Peyer's patch (tissue), 4 donors: ENCODE results near the gene TXNDC12. TPM values are rescaled to one million over a fixed set of nuclear protein-coding genes. Genes with fewer than 3 reads are reported as not detected.
"Not testable (repeated sequence)": the region's sequence is repeated elsewhere in the genome, so short reads cannot be mapped to it uniquely, and the experiment has no call there.

Experiments used
- DNase-seq, 3 donors: peaks; one replicate each; pipeline ENCODE4 v3.0.0-alpha.2; 2017 to 2019
- H3K27ac ChIP-seq, 4 donors: fragments of 200-600 bp; sonication (generic); one replicate each; pipeline ENCODE4 v1.5.1; 2016 to 2019
- H3K27me3 ChIP-seq, 2 donors: fragments of 200-600 bp; sonication (generic); one replicate each; pipeline ENCODE4 v1.5.1; 2019
- H3K36me3 ChIP-seq, 3 donors: fragments of 200-600 bp; sonication (generic); one replicate each; pipeline ENCODE4 v1.5.1; 2016 to 2019
- H3K4me1 ChIP-seq, 4 donors: fragments of 200-600 bp; sonication (generic); one replicate each; pipeline ENCODE4 v1.5.1; 2016 to 2019
- H3K4me3 ChIP-seq, 4 donors: fragments of 200-600 bp; sonication (generic); 1 replicate in 3 of 4; 2 replicates in 1 of 4; pipeline ENCODE4 v1.5.1; 2016 to 2019; ENCODE audit warnings: mild to moderate bottlenecking in 1 of 4
- H3K9me3 ChIP-seq, 4 donors: fragments of 200-600 bp; sonication (generic); one replicate each; pipeline ENCODE4 v1.5.1; 2016 to 2019; ENCODE audit warnings: mild to moderate bottlenecking in 1 of 4
- CTCF ChIP-seq, 6 experiments: fragments of 450-650 bp in 4 of 6; fragments of 200-600 bp in 2 of 6; sonication (generic) in 1 of 6; IDR thresholded peaks; one replicate each; pipeline ENCODE4 v1.5.1; 2017 to 2019; ENCODE audit warnings: antibody characterized with exemption in 6 of 6, mild to moderate bottlenecking in 3 of 6, moderate library complexity in 1 of 6
- POLR2A ChIP-seq, 2 donors: fragments of 450-650 bp; IDR thresholded peaks; one replicate each; pipeline ENCODE4 v1.5.1; 2017; ENCODE audit warnings: antibody characterized with exemption in 2 of 2, mild to moderate bottlenecking in 2 of 2, moderate library complexity in 2 of 2
- total RNA-seq, 4 donors: library from RNA; depleted of rRNA; stranded (reverse); fragments of >200 nt; gene quantifications; one replicate each; pipeline ENCODE4 v1.1.0, GENCODE V29; 2016

Gene TXNDC12
- total RNA-seq, 4 donors from 2014 or later: 14.9 to 25.0 (median 23.9) TPM

DNA sequence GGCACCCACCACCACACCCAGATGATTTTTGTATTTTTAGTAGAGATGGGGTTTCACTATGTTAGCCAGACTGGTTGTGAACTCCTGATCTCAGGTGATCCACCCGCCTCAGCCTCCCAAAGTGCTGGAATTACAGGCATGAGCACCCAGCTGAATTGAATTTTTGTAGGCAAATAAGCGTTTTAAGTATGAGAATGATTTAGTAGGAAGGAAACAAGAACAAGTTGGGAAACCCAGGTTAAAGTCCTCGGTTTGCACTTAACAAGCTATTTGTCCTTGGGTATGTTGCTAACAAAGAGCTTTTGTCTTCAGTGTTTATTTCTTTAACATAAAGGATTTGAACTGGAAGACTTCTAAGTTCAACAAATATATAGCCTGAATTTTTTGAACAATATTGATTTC is 25.0 kb upstream of the TXNDC12 start:
- no peak for DNase-seq
- Histone ChIP-seq H3K4me3 (no peak overlapping the region), H3K9me3 (no peaks in the 10 kb centered on the region), H3K4me1 (no peaks in the 10 kb centered on the region), H3K27me3 (no peaks in the 10 kb centered on the region), H3K36me3 (peaks cover 0 to 36% (median 0%) of the 10 kb centered on the region in 3 donors), H3K27ac (peak overlapping the region in 1 of 4 donors; percentile 52)
- TF ChIP-seq POLR2A (IDR thresholded peaks at IDR 0.05): no peak
- TF ChIP-seq CTCF (IDR thresholded peaks at IDR 0.05): no peak

- H3K36me3 ChIP-seq: peaks cover 0 to 35% (median 0%) of the 10 kb centered on the region in 3 donors
- not testable (repeated sequence) for H3K4me1 ChIP-seq, H3K27me3 ChIP-seq, H3K4me3 ChIP-seq, DNase-seq, H3K9me3 ChIP-seq, H3K27ac ChIP-seq
These were observed 22.3 kb upstream of the TXNDC12 start for GRCh38 chr1:52077277-52077676.

DNA sequence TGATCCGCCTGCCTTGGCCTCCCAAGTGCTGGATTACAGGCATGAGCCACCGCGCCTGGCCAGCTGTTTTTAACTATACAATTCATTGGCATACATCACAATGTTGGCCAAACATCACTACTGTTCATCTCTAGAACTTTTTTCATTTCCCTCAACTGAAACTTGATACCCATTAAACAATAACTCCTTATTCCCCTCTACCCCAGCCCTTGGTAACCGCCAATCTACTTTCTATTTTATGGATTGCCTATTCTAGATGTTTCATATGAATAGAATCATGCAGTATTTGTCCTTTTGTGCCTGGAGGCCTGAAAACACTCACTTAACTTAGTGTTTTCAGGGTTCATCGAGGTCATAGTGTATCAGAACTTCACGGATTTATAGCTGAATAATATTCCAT is 17.3 kb upstream of the TXNDC12 start:
- Histone ChIP-seq H3K27ac (no peak overlapping the region), H3K4me3 (no peak overlapping the region), H3K9me3 (no peaks in the 10 kb centered on the region), H3K27me3 (no peaks in the 10 kb centered on the region), H3K36me3 (peaks cover 0 to 34% (median 0%) of the 10 kb centered on the region in 3 donors), H3K4me1 (peaks cover 0 to 11% (median 0%) of the 10 kb centered on the region in 4 donors)
- no peak for DNase-seq
- TF ChIP-seq POLR2A (IDR thresholded peaks at IDR 0.05): no peak

DNA sequence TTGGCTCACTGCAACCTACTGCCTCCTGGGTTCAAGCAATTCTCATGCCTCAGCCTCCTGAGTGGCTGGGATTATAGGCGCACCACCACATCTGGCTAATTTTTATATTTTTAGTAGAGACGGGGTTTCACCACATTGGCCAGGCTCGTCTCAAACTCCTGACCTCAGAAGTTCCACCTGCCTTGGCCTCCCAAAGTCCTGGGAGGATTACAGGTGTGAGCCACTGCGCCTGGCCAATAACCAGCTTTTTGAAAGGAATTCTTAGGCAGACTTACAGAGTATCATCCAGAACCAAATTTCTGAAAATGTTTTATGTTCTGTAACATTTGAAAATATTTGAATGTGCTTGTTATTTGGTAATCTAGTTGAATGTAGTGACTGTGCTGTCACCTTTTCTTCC is 15.7 kb upstream of the TXNDC12 start:
- peaks cover 0 to 11% (median 0%) of the 10 kb centered on the region in 4 donors for H3K4me1 ChIP-seq
- no peak for DNase-seq
- peaks cover 0 to 38% (median 0%) of the 10 kb centered on the region in 3 donors for H3K36me3 ChIP-seq
- peak overlapping the region in 1 of 4 donors; percentile 7 for H3K27ac ChIP-seq
- TF ChIP-seq POLR2A (IDR thresholded peaks at IDR 0.05) (no peak), CTCF (IDR thresholded peaks at IDR 0.05) (no peak)
- no peaks in the 10 kb centered on the region for H3K27me3 ChIP-seq
- no peak overlapping the region for H3K4me3 ChIP-seq
- H3K9me3 ChIP-seq: no peaks in the 10 kb centered on the region

- no peak for DNase-seq
- no peaks in the 10 kb centered on the region for H3K27me3 ChIP-seq
- TF ChIP-seq CTCF (IDR thresholded peaks at IDR 0.05) (no peak), POLR2A (IDR thresholded peaks at IDR 0.05) (no peak)
- peaks cover 0 to 7% (median 1%) of the 10 kb centered on the region in 4 donors for H3K4me1 ChIP-seq
- H3K27ac ChIP-seq: no peak overlapping the region
- H3K36me3 ChIP-seq: peaks cover 0 to 70% (median 0%) of the 10 kb centered on the region in 3 donors
- no peaks in the 10 kb centered on the region for H3K9me3 ChIP-seq
- no peak overlapping the region for H3K4me3 ChIP-seq
These were observed 8.2 kb upstream of the TXNDC12 start for GRCh38 chr1:52063192-52063591.

DNA sequence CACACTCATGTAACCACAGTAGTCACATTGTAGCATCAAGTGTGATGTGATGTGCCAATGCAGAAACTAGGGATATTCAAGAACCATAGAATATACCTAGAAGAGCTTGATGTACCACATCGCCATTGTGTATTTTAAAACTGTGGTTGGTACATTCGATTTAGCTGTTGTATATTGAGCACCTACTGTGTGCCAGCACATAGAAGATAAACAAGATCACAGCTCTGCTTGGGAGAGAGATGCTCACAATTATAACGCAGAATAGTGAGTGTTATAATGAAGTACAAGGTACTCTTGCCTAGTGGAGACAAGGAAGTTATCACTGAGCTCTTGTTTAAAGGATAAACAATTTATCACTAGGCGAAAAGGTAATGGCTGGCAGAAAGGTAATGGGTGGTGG is 5.8 kb upstream of the TXNDC12 start:
- peaks cover 0 to 19% (median 5%) of the 10 kb centered on the region in 4 donors for H3K4me1 ChIP-seq

More for the DNA sequence above, 5.8 kb upstream of the TXNDC12 start:
- H3K9me3 ChIP-seq: no peaks in the 10 kb centered on the region
- peaks cover 0 to 46% (median 0%) of the 10 kb centered on the region in 3 donors for H3K36me3 ChIP-seq
- H3K27ac ChIP-seq: no peak overlapping the region
- no peaks in the 10 kb centered on the region for H3K27me3 ChIP-seq
- no peak for DNase-seq
- no peak for TF ChIP-seq POLR2A (IDR thresholded peaks at IDR 0.05)
- no peak for TF ChIP-seq CTCF (IDR thresholded peaks at IDR 0.05)
- no peak overlapping the region for H3K4me3 ChIP-seq
